Measurements from ENCODE around the gene HMCN1.

DNA sequence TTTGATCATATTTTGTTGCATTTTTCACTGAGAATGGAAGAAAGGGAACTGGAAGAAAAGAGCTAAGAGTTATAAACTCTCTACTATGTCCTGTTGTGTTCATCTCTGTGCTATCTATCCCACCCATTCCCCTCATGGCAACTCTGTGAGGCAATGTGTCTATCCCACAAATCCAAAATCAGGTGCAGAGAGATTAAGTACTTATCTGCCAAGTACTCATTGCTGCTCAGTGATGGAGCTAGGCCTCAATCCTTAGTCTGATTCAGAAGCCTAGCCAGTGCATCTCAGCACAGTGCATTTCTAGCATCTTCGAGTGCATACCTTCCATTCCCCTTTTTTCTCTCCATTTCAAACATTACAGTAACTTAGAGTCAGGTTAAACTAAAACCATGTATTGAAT is 370.3 kb downstream of the HMCN1 start:
- TF ChIP-seq, protein P1, sequence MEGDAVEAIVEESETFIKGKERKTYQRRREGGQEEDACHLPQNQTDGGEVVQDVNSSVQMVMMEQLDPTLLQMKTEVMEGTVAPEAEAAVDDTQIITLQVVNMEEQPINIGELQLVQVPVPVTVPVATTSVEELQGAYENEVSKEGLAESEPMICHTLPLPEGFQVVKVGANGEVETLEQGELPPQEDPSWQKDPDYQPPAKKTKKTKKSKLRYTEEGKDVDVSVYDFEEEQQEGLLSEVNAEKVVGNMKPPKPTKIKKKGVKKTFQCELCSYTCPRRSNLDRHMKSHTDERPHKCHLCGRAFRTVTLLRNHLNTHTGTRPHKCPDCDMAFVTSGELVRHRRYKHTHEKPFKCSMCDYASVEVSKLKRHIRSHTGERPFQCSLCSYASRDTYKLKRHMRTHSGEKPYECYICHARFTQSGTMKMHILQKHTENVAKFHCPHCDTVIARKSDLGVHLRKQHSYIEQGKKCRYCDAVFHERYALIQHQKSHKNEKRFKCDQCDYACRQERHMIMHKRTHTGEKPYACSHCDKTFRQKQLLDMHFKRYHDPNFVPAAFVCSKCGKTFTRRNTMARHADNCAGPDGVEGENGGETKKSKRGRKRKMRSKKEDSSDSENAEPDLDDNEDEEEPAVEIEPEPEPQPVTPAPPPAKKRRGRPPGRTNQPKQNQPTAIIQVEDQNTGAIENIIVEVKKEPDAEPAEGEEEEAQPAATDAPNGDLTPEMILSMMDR (IDR thresholded peaks at IDR 0.05): no peak
- TF ChIP-seq POLR2A (IDR thresholded peaks at IDR 0.05): no peak

Data from upper lobe of left lung (tissue), 4 donors.